Endothelial cell of umbilical vein (primary cell): ENCODE data around the gene SSH2.

Experiments used
- CTCF ChIP-seq, 2 donors: IDR thresholded peaks; 1 replicate in 1 of 2; 2 replicates in 1 of 2; pipeline ENCODE4 v1.5.1; 2011; ENCODE audit warnings: low read length in 2 of 2, mild to moderate bottlenecking in 2 of 2, moderate library complexity in 2 of 2, control low read depth in 1 of 2, inconsistent platforms in 1 of 2, low read depth in 1 of 2; ENCODE audit not compliant: insufficient read depth in 1 of 2; ENCODE audit errors: extremely low read depth in 1 of 2
- EZH2 ChIP-seq: IDR thresholded peaks from 2 replicates; pipeline ENCODE4 v1.6.1; 2012; ENCODE audit warnings: borderline replicate concordance, low read depth, mild to moderate bottlenecking, moderate library complexity, low read length, inconsistent platforms; ENCODE audit not compliant: severe bottlenecking
- MAX ChIP-seq: IDR thresholded peaks from 2 replicates; pipeline ENCODE4 v1.6.1; 2011; ENCODE audit not compliant: insufficient read depth, insufficient read length
- POLR2A ChIP-seq: IDR thresholded peaks from 2 replicates; pipeline ENCODE4 v1.6.1; 2012; ENCODE audit warnings: low read depth, mild to moderate bottlenecking, control low read depth, low read length
- POLR2AphosphoS5 ChIP-seq: IDR thresholded peaks from 2 replicates; pipeline ENCODE4 v1.6.1; 2012; ENCODE audit warnings: low read depth, mild to moderate bottlenecking, control low read depth, low read length, moderate library complexity; ENCODE audit not compliant: insufficient read depth

- no peak for TF ChIP-seq POLR2A
- TF ChIP-seq CTCF (IDR thresholded peaks at IDR 0.05; ENCODE audit: extremely low read depth in 1 of 2, insufficient read depth in 1 of 2, low read depth in 1 of 2, low read length in 2 of 2), result no peak
- no peak for TF ChIP-seq POLR2AphosphoS5
- TF ChIP-seq EZH2, result no peak
- TF ChIP-seq MAX, result no peak
These were observed 171.8 kb downstream of the SSH2 start for GRCh38 chr17:29758255-29758654.
